Stimulated activated CD8-positive, alpha-beta memory T cell treated with anti-CD3 and anti-CD28 coated beads, Interleukin-4, amount 100 ng/mL, for 48 hours (primary cell): Measurements from ENCODE around the gene ENGASE.

Experiments used
- DNase-seq: peaks from one replicate; pipeline ENCODE4 v3.0.0-alpha.2; 2020

Gene ENGASE

DNA sequence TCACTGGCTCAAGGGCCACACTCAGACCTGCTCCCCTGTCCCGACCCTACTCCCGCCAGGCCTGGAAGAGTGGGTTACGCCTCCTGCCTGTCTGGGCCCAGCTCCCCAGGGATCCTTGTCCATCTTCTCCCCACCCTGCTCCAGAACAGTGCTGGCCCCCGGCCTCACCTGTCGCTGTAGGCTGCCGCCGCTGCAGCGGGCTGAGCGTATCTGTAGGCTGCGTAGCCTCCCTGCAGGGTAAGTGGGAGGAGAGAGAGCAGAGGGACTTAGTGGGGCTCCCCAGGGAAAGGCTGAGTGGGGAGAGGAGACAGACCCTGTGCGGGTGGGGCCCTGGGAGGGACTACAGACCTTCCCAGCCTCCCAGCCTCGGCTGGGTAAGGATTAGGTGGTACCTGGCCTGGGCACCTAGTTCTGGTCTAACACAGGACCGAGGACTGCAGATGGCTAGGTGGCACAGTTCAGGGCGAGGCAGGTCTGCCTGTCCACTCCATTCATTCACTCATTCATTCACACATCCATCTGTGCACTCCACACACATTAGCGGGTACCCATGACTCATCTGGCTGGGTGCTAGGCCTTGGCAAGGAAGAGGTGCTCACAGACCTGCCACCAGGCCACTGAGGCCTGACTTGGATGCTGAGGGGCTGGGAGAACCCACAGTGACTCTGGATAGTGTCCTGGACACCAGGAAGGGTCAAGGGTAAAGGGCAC is 20.9 kb downstream of the ENGASE start:
- no peak for DNase-seq

DNA sequence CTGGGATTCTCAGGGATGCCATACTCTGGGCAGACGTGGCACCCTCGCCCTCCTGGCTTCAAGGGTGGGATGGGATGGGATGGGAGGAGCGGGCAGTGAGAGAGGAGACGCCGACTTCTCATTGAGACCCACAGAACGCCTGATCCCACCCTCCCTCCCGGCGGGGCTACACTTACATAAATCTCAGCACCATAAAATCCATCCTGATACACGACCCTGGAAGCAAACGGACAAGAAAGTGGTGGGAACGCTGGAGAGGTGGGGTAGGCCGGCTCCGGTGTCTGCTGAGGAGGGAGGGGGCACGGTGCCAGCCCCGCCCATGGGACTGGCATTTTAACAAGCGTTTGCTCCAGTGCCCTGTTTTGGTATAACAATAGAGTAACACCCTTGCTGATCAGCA is 21.9 kb downstream of the ENGASE start:
- no peak for DNase-seq

DNA sequence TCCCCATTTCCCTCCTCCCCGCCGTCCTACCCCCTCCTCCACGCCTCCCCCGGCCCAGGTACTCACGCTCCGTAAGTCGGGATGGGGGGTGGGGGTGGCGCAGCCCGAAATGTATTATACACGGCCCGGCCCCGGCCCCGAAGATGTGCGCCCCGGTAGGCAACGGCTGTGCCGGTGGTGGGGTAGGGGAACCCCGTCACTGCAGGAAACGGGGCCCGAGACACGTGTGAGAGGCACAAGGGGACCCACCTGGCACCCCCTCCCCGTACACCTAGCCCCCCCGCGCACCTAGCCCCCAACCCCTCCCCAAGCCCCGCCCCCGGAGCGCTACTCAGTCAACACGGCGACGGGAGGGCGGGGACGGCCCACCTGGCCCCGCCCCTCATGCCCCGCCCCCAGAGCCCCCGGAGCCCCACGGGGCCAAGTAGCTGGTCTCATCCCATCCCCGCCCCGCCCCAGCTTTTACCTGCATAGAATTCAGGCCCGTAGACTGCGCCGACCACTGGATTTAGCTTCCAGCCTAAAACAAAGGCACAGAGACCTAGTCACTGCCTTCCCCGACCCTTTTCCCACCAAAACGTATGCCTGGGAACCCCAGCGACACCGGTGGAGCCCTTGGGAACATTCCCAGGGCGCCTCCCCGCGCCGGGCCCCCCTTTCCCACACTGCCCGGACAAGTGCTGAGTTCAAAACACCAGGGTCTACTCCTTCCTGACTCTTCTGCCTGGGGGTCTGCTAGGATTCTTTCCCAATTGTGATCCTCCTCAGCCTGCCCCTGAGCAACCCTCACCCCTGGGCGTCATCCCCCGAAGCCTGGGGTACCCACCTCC is 22.8 kb downstream of the ENGASE start:
- no peak for DNase-seq

- DNase-seq, result no peak
These were observed 23.8 kb downstream of the ENGASE start for GRCh38 chr17:79098282-79098867.

GRCh38 chr17:79100405-79100804 is 25.8 kb downstream of the ENGASE start:
- no peak for DNase-seq

DNA sequence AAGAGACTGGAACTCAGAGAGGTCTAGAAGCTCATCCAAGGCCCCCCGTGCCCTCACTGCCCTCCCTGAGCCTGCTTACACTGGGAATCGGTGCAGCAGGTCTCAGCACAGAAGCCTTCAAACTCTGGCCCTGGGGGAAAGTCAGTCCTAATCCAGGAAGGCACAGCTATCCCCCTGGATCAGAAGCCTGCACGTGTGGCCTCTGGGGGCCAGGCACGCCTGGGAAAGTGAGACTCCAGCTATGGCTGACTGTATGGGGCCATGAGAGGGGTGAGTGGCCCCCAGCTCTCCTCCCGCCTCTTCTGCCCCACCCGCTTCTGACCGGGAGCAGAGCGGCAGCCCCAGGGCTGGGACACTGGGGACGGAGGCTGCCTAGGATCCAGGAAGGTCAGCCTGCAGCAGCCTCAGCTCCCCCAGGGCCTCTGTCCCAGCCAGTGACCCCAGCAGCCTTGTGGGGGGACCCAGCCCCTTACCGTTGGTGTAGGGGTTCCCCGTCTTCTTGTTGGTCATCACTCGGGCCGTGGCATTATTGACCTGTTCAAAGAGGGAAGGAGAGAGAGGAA is 26.6 kb downstream of the ENGASE start:
- DNase-seq, result no peak

DNA sequence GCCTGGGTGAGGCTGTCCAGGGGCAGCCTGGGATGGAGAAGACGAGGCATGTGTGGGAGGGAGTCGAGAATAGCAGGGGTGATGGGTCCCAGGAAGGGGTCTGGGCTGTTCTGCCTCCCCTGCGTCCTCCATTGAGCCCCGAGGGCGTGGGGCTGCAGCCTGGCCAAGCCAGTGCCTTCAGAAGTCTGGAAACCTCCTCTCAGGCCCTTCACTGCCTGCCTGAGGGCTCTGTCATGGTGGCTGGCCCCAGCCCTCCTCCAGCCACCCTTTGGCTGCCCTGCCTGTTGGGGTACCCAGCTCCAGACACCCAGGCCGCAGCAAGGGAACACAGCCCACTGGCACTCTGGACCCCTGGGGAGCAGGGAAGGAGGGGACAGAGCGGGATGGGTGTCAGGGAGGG is 27.6 kb downstream of the ENGASE start:
- no peak for DNase-seq

- no peak for DNase-seq
These were observed 30.4 kb downstream of the ENGASE start for GRCh38 chr17:79104898-79105600.

GRCh38 chr17:79105937-79106336 is 31.3 kb downstream of the ENGASE start:
- no peak for DNase-seq

DNA sequence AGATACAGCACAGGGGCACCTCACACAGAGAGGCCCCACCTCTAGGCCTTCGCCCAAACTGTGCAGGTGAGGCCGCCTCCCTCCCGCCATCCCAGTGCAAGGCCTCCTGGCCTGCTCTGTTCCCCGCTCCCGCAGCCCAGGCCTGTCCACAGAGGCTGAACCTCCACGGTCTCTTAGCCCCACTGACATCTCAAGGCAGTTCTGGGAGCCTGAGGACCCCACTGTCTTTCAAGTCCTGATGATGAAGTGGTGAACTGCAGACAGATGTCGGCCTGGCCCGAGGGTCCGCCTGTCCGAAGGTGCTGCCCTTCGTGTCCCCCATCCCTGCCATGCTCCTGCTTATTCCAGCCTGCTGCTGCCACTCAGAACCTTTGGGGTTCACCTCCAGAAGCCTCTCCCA is 32.3 kb downstream of the ENGASE start:
- DNase-seq, result no peak

DNA sequence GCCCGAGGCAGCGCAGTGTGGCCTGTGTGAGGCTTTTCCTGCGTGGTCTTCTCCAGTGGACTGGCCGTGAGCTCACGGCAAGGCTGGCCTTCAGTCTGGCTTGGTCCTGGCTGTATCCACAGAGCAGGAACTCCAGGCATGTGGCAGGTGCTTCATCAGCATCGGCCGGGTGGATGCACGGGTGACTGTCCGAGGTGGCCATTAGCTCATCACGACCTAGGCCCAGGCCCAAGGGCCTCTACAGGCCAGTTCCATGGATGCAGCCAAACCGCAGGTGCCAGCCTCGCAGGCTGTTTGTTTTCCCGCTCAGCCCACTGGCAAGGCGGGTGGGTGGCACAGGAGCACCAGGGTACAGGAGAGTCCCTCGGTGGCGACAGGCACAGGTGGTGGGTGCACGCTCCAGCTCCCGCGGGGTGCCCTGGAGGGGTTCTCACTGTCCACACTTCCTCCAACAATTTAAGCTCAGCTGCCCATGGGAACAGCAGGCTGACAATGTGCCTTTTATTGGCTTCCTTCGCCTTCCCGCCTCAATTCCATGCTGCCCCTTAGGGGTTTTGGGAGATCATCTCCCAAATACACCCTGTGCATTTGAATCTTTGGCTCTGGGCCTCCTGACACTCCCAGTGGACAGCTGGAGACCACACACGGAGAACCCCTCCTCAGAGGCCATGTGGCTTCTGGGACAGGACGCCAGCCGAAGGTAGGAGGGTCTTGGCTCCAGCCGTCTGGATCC is 33.0 kb downstream of the ENGASE start:
- DNase-seq, result no peak

GRCh38 chr17:79108232-79108850 is 33.7 kb downstream of the ENGASE start:
- no peak for DNase-seq

DNA sequence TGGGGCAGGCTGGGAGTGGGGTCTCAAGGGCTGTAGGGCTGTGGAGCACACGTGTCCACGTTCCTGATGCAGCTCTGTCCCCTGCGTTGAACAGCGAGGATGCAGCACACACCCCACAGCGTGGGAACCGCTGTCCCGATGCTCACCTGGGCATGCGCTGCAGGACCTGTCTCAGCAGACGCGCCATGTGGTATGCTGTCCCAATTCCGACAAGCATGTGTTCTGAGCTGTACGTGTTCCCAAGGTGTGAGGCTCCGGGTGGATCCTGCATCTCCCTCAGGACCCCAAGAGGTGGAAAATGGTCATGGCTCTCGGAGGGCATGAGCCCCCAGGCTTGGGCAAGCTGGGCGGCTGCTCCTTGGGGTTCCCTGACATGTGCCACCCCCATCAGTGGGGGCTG is 34.2 kb downstream of the ENGASE start:
- no peak for DNase-seq

DNA sequence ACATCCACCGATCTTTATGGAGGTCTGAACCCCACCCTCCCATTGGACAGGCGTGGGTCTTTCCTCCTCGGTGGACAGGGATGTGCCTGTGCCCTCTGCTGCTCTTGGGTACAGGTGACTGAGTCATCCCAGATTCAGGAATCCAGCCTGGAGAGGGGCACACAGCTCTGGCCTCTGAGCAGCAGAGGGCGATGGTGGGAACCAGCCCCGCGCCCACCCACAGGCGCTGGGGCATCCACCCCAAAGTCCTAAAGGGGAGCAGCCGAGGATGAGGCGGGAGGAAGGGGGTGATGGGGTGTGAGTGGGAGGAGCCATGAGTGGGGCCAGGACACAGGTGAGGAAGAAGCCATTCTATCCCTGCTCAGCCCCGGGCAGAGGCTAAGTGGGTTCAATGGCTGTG is 35.0 kb downstream of the ENGASE start:
- no peak for DNase-seq

DNA sequence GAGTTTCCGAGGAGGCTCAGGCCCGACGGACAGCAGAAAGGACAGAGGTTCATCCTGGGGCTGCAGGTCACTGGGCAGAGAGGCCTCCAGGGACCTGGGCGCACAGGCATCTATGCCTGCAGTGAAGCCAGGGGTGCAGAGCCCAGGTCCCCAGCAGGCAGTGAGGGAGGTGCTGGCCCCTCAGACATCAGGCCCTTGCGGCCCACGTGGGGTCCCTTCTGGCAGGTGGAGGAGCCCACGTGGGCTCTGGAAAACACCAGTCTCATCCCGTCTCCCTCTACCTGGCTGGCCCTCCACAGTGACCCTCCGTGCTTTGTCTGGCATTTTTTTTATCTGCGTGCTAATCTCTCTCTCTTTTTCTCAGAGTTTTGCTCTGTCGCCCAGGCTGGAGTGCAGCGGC is 36.5 kb downstream of the ENGASE start:
- DNase-seq, result no peak

GRCh38 chr17:79112471-79112870 is 37.8 kb downstream of the ENGASE start:
- no peak for DNase-seq

DNA sequence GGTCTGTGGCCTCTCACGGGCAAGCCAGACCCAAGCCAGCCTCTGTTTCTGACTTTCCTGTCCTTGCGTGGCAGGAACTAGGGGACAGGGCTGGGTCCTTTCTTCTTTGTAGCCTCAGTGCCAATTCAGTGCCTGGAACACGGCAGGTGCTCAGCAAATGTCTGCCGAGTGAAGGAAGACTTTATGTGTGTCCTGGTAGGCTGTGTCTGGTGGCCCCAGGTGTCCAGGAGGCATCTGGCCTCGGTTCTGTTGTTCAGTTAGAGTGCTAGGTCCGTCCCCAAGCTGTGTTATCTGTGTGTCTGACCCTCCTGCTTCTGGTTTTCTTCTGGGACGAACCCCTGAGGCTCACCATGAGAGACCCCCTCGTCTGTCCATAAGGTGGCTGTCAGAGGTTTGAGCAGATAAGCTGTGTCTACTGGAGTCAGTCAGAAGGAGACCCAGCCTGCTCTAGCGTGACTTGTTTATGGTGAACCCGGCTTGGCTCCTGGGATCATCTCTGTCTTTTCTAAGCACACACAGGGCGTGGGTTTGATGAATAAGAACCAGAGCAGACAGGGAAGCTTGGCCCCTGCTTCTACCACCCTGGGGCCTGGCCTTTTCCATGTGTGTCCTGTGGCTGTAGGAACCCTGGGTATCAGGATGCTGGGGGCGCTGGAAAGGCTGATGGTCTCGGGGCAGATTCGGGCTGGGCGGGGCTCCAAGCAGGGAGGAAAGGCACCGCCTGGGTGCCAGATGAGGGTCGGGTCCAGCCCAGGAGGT is 39.3 kb downstream of the ENGASE start:
- no peak for DNase-seq

GRCh38 chr17:79114458-79115301 is 40.1 kb downstream of the ENGASE start:
- no peak for DNase-seq

DNA sequence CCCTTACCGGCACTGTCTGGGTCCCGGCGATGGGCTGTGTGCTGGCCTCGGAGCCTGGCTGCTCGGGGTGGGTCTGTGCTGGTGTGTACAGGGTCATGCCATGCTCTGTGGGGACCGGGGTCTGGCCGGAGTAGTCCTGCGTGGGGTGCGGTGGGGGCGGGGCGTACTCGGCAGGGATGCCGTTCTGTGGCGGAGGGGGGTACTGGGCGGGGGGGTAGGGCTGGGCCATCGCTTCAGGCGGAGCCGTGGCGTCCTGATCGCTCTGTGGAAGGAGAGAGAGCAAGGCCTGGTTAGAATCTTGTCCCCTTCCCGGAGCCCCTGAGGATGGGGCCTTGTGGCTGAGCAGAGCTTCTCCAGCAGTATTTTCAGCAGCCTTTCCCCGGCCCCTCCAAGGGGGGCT is 40.9 kb downstream of the ENGASE start:
- no peak for DNase-seq
